Tibial nerve (tissue), 4 donors: Measurements from ENCODE around the gene PDE2A. TPM values are rescaled to one million over a fixed set of nuclear protein-coding genes. Genes with fewer than 3 reads are reported as not detected.
A peak's percentile ranks its signal among the peaks of the same experiment; 100 is the strongest.

Experiments used
- DNase-seq, 2 donors: peaks; one replicate each; pipeline ENCODE4 v3.0.0-alpha.2; 2019; ENCODE audit warnings: low spot score in 2 of 2
- H3K27ac ChIP-seq, 4 donors: fragments of 200-600 bp; sonication (generic) in 3 of 4; one replicate each; pipeline ENCODE4 v1.5.1; 2017 to 2019; ENCODE audit warnings: mild to moderate bottlenecking in 1 of 4
- H3K27me3 ChIP-seq, 2 donors: fragments of 200-600 bp; sonication (generic) in 1 of 2; one replicate each; pipeline versions ENCODE4 v1.5.1 to v1.6.0; 2017 to 2019
- H3K36me3 ChIP-seq, 3 donors: fragments of 200-600 bp; sonication (generic); one replicate each; pipeline ENCODE4 v1.5.1; 2018 to 2019
- H3K4me1 ChIP-seq, 4 donors: fragments of 200-600 bp; sonication (generic) in 3 of 4; one replicate each; pipeline ENCODE4 v1.5.1; 2017 to 2019
- H3K4me3 ChIP-seq, 4 donors: fragments of 200-600 bp; sonication (generic) in 3 of 4; one replicate each; pipeline ENCODE4 v1.5.1; 2017 to 2019; ENCODE audit warnings: mild to moderate bottlenecking in 1 of 4, moderate library complexity in 1 of 4
- H3K9me3 ChIP-seq, 4 donors: fragments of 200-600 bp; sonication (generic) in 3 of 4; one replicate each; pipeline ENCODE4 v1.5.1; 2017 to 2019
- CTCF ChIP-seq, 5 experiments: fragments of 200-600 bp in 3 of 5; fragments of 450-650 bp in 2 of 5; sonication (generic) in 3 of 5; IDR thresholded peaks; one replicate each; pipeline ENCODE4 v1.5.1; 2016 to 2019; ENCODE audit warnings: antibody characterized with exemption in 5 of 5, mild to moderate bottlenecking in 3 of 5, moderate library complexity in 2 of 5
- EP300 ChIP-seq, 2 donors: sonication (generic); formaldehyde crosslinking; IDR thresholded peaks; one replicate each; pipeline ENCODE4 v1.6.1; 2017; ENCODE audit warnings: antibody characterized with exemption in 2 of 2, mild to moderate bottlenecking in 1 of 2
- POLR2A ChIP-seq, 2 donors: fragments of 450-650 bp; IDR thresholded peaks; one replicate each; pipeline ENCODE4 v1.6.1; 2017; ENCODE audit warnings: antibody characterized with exemption in 2 of 2, mild to moderate bottlenecking in 2 of 2, moderate library complexity in 2 of 2
- whole genome bisulfite sequencing, 2 donors: methylation state at CpG; one replicate each; pipeline ENCODE4 v1.1.5; 2018; 5-methylcytosine and 5-hydroxymethylcytosine counted together
- total RNA-seq, 4 donors: library from RNA; depleted of rRNA; stranded (reverse); fragments of >200 nt; gene quantifications; one replicate each; pipeline ENCODE4 v1.1.0, GENCODE V29; 2016

PDE2A gene
- total RNA-seq, 4 donors from 2014 or later, result 30.3 to 75.7 (median 43.1) TPM

DNA sequence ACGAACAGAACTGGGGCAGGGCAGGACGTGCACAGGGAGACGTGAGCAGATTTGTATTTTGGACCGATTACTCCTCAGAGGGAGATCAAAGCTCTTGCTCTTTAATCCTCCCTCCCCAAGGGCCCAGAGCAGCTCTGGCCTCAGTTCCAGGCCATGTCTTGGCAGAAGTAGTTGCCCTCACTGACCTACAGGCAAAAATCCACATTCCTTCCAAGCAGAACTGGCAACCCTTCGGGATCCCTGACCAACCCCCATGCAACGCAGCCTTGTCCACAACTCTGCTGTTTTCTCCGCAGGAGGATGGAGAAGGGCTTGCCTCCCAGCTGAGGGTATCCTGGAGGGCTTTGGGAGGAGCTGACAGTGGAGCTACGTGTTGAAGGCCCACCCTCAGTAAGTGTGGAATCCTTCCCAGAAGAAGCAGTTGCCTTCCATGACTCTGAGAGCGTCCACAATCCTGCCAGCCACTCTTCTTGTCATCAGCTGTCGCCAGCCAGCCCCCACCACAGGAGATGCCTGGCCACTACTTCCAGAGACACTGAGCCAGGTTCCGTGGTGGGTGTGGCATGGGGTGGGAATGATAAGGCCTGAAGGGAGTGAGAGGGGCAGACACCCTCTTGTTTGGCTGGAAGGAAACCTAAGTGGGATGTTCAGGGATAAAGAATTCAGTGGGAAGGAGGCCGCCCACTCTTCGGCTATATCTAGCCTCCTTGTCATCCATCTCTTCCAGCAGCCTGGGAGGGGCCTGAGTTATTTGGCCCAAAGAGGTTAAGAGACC, 68.1 kb downstream of the PDE2A start:
- no peaks in the 10 kb centered on the region for H3K9me3 ChIP-seq
- TF ChIP-seq EP300 (IDR thresholded peaks at IDR 0.05) (no peak), CTCF (IDR thresholded peaks at IDR 0.05) (no peak), POLR2A (IDR thresholded peaks at IDR 0.05) (no peak)
- H3K27ac ChIP-seq, result peak overlapping the region in 2 of 4 donors; percentile 19 to 34
- no peak for DNase-seq
- no peaks in the 10 kb centered on the region for H3K27me3 ChIP-seq
- no peak overlapping the region for H3K4me3 ChIP-seq
- peaks cover 0 to 39% (median 10%) of the 10 kb centered on the region in 4 donors for H3K4me1 ChIP-seq
- 22 to 40% methylated on average over 12 to 13 of the region's 13 CpGs for WGBS, 2 donors
- H3K36me3 ChIP-seq, result no peaks in the 10 kb centered on the region

- Histone ChIP-seq H3K27me3 (no peaks in the 10 kb centered on the region), H3K36me3 (no peaks in the 10 kb centered on the region), H3K4me1 (peaks cover 0 to 39% (median 10%) of the 10 kb centered on the region in 4 donors), H3K27ac (no peak overlapping the region), H3K9me3 (no peaks in the 10 kb centered on the region), H3K4me3 (no peak overlapping the region)
- 55 to 70% methylated on average over 1 of the region's 1 CpG for WGBS, 2 donors
- DNase-seq, result no peak
- TF ChIP-seq POLR2A (IDR thresholded peaks at IDR 0.05), result no peak
- no peak for TF ChIP-seq CTCF (IDR thresholded peaks at IDR 0.05)
- TF ChIP-seq EP300 (IDR thresholded peaks at IDR 0.05), result no peak
Observed at GRCh38 chr11:72604256-72604655, 70.0 kb downstream of the PDE2A start.

DNA sequence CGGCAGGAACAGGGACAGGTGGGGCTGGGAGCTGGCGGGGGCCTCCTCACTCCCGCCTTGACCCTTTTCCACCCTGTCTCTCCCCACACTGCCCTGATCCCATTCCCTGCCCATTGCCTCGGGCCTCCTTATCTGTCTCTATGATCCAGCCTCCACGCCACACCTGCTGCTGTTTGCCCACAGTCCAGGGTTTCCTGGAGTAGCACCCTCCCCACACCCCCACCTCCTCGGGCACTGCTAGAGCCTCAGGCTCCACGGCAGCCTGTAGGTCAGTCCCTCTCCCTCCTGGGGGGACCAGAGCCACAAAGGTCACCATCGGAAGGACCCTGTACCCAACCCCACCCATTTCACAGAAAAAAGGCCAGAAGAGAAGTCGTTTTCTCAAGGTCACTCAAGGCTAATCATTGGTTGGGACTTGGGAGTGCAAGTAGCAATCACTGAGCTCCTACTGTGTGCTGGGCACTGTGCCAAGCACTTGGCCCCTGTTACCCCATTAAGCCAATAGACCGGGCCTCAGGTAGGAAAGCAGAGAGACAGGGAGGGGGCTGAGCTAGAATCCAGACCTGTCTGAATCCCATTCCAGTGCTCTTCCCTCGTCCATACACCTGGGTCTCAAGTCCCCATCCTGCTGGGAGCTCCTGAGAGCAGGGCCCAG, 71.8 kb downstream of the PDE2A start:
- Histone ChIP-seq H3K27ac (no peak overlapping the region), H3K4me3 (no peak overlapping the region), H3K27me3 (no peaks in the 10 kb centered on the region), H3K9me3 (no peaks in the 10 kb centered on the region), H3K36me3 (no peaks in the 10 kb centered on the region), H3K4me1 (peaks cover 0 to 25% (median 10%) of the 10 kb centered on the region in 4 donors)
- 75 to 76% methylated on average over 11 of the region's 11 CpGs for WGBS, 2 donors
- TF ChIP-seq EP300 (IDR thresholded peaks at IDR 0.05) (no peak), CTCF (IDR thresholded peaks at IDR 0.05) (no peak), POLR2A (IDR thresholded peaks at IDR 0.05) (no peak)
- no peak for DNase-seq

DNA sequence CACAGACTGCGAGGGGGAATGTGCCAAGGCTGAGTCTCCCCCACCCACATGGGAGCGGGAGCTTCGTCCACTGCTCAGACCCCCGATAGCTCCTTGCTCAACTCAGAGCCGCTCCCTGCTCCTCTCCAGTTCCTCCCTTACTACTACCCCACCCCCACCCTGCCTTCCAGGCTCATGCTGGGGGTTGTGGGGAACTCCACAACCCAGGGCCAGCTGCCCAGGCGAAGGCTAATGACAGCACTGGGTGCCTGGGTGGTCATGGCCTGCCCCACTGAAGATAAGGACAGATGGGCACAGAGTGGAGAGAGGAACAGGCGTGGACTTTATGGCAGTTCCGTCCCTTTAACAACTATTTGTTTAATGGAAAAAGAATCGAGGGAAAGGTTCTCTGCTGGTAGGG, 73.7 kb downstream of the PDE2A start:
- no peak for DNase-seq
- H3K4me3 ChIP-seq, result no peak overlapping the region
- no peaks in the 10 kb centered on the region for H3K36me3 ChIP-seq
- TF ChIP-seq POLR2A (IDR thresholded peaks at IDR 0.05) (no peak), CTCF (IDR thresholded peaks at IDR 0.05) (no peak), EP300 (IDR thresholded peaks at IDR 0.05) (no peak)
- H3K27ac ChIP-seq, result no peak overlapping the region
- 58 to 61% methylated on average over 9 of the region's 9 CpGs for WGBS, 2 donors
- H3K27me3 ChIP-seq, result no peaks in the 10 kb centered on the region
- peaks cover 0 to 8% (median 2%) of the 10 kb centered on the region in 4 donors for H3K4me1 ChIP-seq
- H3K9me3 ChIP-seq, result no peaks in the 10 kb centered on the region
